Activated CD8-positive, alpha-beta memory T cell treated with anti-CD3 and anti-CD28 coated beads, Interleukin-2, amount 50 U/mL, for 48 hours (primary cell): ENCODE results near the gene FANCI.
A peak's percentile ranks its signal among the peaks of the same experiment; 100 is the strongest.

Source experiments
- DNase-seq: peaks from one replicate; pipeline ENCODE4 v3.0.0-alpha.2; 2020

The FANCI gene

GRCh38 chr15:89308236-89308635, 64.5 kb downstream of the FANCI start:
- no peak for DNase-seq

- no peak for DNase-seq
Measured at GRCh38 chr15:89309993-89310392, 66.2 kb downstream of the FANCI start.

- no peak for DNase-seq
Measured at GRCh38 chr15:89315375-89315929, 71.7 kb downstream of the FANCI start.

- no peak for DNase-seq
Measured at GRCh38 chr15:89316504-89316903, 72.7 kb downstream of the FANCI start.

- no peak for DNase-seq
Measured at GRCh38 chr15:89317186-89317720, 73.5 kb downstream of the FANCI start.

- DNase-seq = no peak
Measured at GRCh38 chr15:89319678-89320077, 75.9 kb downstream of the FANCI start.

GRCh38 chr15:89320200-89320599, 76.4 kb downstream of the FANCI start:
- no peak for DNase-seq

GRCh38 chr15:89321521-89322410, 78.0 kb downstream of the FANCI start:
- no peak for DNase-seq

GRCh38 chr15:89322822-89323221, 79.0 kb downstream of the FANCI start:
- DNase-seq = no peak

GRCh38 chr15:89323825-89324224, 80.0 kb downstream of the FANCI start:
- no peak for DNase-seq

- DNase-seq = no peak
Measured at GRCh38 chr15:89325039-89325803, 81.4 kb downstream of the FANCI start.

- no peak for DNase-seq
Measured at GRCh38 chr15:89326316-89326715, 82.5 kb downstream of the FANCI start.

- DNase-seq = no peak
Measured at GRCh38 chr15:89327113-89327512, 83.3 kb downstream of the FANCI start.

- DNase-seq = peak; percentile 42
Measured at GRCh38 chr15:89328398-89329254, 84.8 kb downstream of the FANCI start.

- DNase-seq = no peak
Measured at GRCh38 chr15:89329329-89330084, 85.7 kb downstream of the FANCI start.

- DNase-seq = no peak
Measured at GRCh38 chr15:89330119-89330518, 86.3 kb downstream of the FANCI start.

- DNase-seq = no peak
Measured at GRCh38 chr15:89330881-89331595, 87.3 kb downstream of the FANCI start.

- no peak for DNase-seq
Measured at GRCh38 chr15:89332446-89332845, 88.7 kb downstream of the FANCI start.

- no peak for DNase-seq
Measured at GRCh38 chr15:89333011-89333860, 89.5 kb downstream of the FANCI start.

GRCh38 chr15:89333959-89334509, 90.3 kb downstream of the FANCI start:
- DNase-seq = no peak
